ENCODE measurements around the gene AEBP1. TPM values are rescaled to one million over a fixed set of nuclear protein-coding genes. Genes with fewer than 3 reads are reported as not detected.

AEBP1 gene
- total and polyA plus RNA-seq, 2 experiments from 2014 or later: 15.1 to 42.0 TPM

GRCh38 chr7:44058759-44059218, 45.4 kb upstream of the AEBP1 start:
- Mint-ChIP-seq H3K27ac (no peak overlapping the region), H3K4me3 (no peak overlapping the region), H3K9me3 (no peaks in the 10 kb centered on the region), H3K27me3 (ENCODE audit: insufficient read depth, low read depth, poor library complexity) (peaks cover 4% of the 10 kb centered on the region), H3K4me1 (peaks cover 3% of the 10 kb centered on the region; the same call in 2 of the 3 replicates), H3K36me3 (ENCODE audit: low read depth) (peaks cover 55% of the 10 kb centered on the region)
- H4K20me1 ChIP-seq (replicated peaks; ENCODE audit: insufficient read depth): peaks cover 12% of the 10 kb centered on the region
- peaks cover 7% of the 10 kb centered on the region for H3K4me1 ChIP-seq (ENCODE audit: insufficient read depth)
- H3F3A ChIP-seq (replicated peaks; ENCODE audit: low read depth): peaks cover 5% of the 10 kb centered on the region; the same call in 1 of the 2 replicates
- no peaks in the 10 kb centered on the region for H3K27me3 ChIP-seq (ENCODE audit: insufficient read depth)
- no peaks in the 10 kb centered on the region for H3K9me2 ChIP-seq (ENCODE audit: insufficient read depth)
- no peak overlapping the region for H2AFZ ChIP-seq
- no peaks in the 10 kb centered on the region for H3K79me2 ChIP-seq (replicated peaks; ENCODE audit: insufficient read depth)
- no peak overlapping the region for H3K27ac ChIP-seq (ENCODE audit: low read depth)
- ATAC-seq (no peak), DNase-seq (ENCODE audit: low spot score) (no peak)
- no peak for TF ChIP-seq ZNF114 (CRISPR knock-in tag; IDR thresholded peaks at IDR 0.05)
- no peak for TF ChIP-seq POLR2AphosphoS5 (IDR thresholded peaks at IDR 0.05; ENCODE audit: low read depth)
- TF ChIP-seq EZH2 (IDR thresholded peaks at IDR 0.05; ENCODE audit: low read depth, unreplicated experiment): no peak
- TF ChIP-seq ZNF331 (CRISPR knock-in tag; IDR thresholded peaks at IDR 0.05; ENCODE audit: low read depth): no peak
- TF ChIP-seq STAT1 (IDR thresholded peaks at IDR 0.05; ENCODE audit: unreplicated experiment): no peak
- no peak for TF ChIP-seq JUNB (IDR thresholded peaks at IDR 0.05; ENCODE audit: unreplicated experiment)
- TF ChIP-seq EZH2phosphoT487 (IDR thresholded peaks at IDR 0.05; ENCODE audit: unreplicated experiment): no peak
- TF ChIP-seq CTCF (conservative IDR thresholded peaks at IDR 0.05; ENCODE audit: low read depth in 2 of 2): no peak
- TF ChIP-seq NANOG (IDR thresholded peaks at IDR 0.05; ENCODE audit: borderline replicate concordance): no peak
- TF ChIP-seq REST (IDR thresholded peaks at IDR 0.05; ENCODE audit: unreplicated experiment): no peak
- no peak for TF ChIP-seq ZNF462 (CRISPR knock-in tag; IDR thresholded peaks at IDR 0.05)
- TF ChIP-seq CREB1 (CRISPR knock-in tag; IDR thresholded peaks at IDR 0.05; ENCODE audit: low read depth): no peak
- no peak overlapping the region for H3K4me3 ChIP-seq
- no peaks in the 10 kb centered on the region; the same call in 1 of the 2 replicates for H3K36me3 ChIP-seq (ENCODE audit: insufficient read depth)
- no peak overlapping the region for H3K4me2 ChIP-seq
